A549 (cell line): ENCODE results near the gene WDR49. TPM values are rescaled to one million over a fixed set of nuclear protein-coding genes. Genes with fewer than 3 reads are reported as not detected.

ENCODE experiments used
- ATAC-seq, 2 experiments: fragments of 200-7000 bp in 1 of 2; fragments of >200 bp in 1 of 2; cut with Nextera tagmentation in 1 of 2; cut with Tn5 transposase in 1 of 2; 3 replicates each; pipeline versions ENCODE4 v1.8.0 to v1.9.1; 2018 to 2020; ENCODE audit warnings: mild to moderate bottlenecking in 1 of 2, moderate library complexity in 1 of 2
- CTCF ChIA-PET: fragments of 300-600 bp; sonication (Branson Sonifier 250); formaldehyde crosslinking; extraction: SDS; loops from one replicate; lab custom pipeline; 2021; ENCODE audit warnings: antibody characterized with exemption, inconsistent platforms; lab: Yijun Ruan, JAX
- POLR2A ChIA-PET: fragments of 350-600 bp; formaldehyde crosslinking; extraction: SDS; loops from one replicate; lab custom pipeline; 2021; ENCODE audit warnings: antibody characterized with exemption, inconsistent platforms; lab: Yijun Ruan, JAX
- DNase-seq, 2 experiments: peaks; one replicate each; pipeline versions ENCODE4 v3.0.0 to v3.0.0-alpha.2; 2011 to 2016; ENCODE audit warnings: low read depth in 1 of 2, low spot score in 1 of 2
- FAIRE-seq: peaks from 2 replicates; lab custom pipeline; 2011; peaks lifted over from hg19 to GRCh38; lab: Jason Lieb, UNC
- H3K27ac ChIP-seq, 2 experiments: fragments of >200 bp; sonication (Bioruptor Twin); formaldehyde crosslinking; 3 replicates each; pipeline ENCODE4 v1.5.1; 2016 to 2017
- H3K4me1 ChIP-seq: fragments of >200 bp; sonication (Bioruptor Twin); formaldehyde crosslinking; 3 replicates; pipeline ENCODE4 v1.6.1; 2016
- H3K4me2 ChIP-seq: fragments of >200 bp; sonication (Bioruptor Twin); formaldehyde crosslinking; 3 replicates; pipeline ENCODE4 v1.6.1; 2016
- H3K4me3 ChIP-seq: fragments of >200 bp; sonication (Bioruptor Twin); formaldehyde crosslinking; 3 replicates; pipeline ENCODE4 v1.5.1; 2016
- H3K9me3 ChIP-seq: fragments of >200 bp; sonication (Bioruptor Twin); formaldehyde crosslinking; 3 replicates; pipeline ENCODE4 v1.6.1; 2016
- CBX2 ChIP-seq: fragments of 200-600 bp; sonication (generic); IDR thresholded peaks from 2 replicates; pipeline ENCODE4 v1.6.1; 2016; ENCODE audit warnings: low read depth, mild to moderate bottlenecking, borderline replicate concordance
- CBX8 ChIP-seq: fragments of 200-600 bp; sonication (generic); IDR thresholded peaks from 2 replicates; pipeline ENCODE4 v1.6.1; 2016
- CEBPB ChIP-seq, 2 experiments: fragments of >200 bp in 1 of 2; sonication (Bioruptor Twin) in 1 of 2; formaldehyde crosslinking in 1 of 2; IDR thresholded peaks; 2 replicates each; pipeline ENCODE4 v1.6.1; 2012 to 2016
- GATA3 ChIP-seq: IDR thresholded peaks from 2 replicates; pipeline ENCODE4 v1.6.1; 2012; ENCODE audit warnings: borderline replicate concordance
- HOXB5 ChIP-seq: fragments of 250-450 bp; sonication (Bioruptor Pico); IDR thresholded peaks from 2 replicates; pipeline ENCODE4 v1.5.0; 2020; ENCODE audit warnings: mild to moderate bottlenecking, moderate library complexity
- JUN ChIP-seq, 2 experiments: fragments of >200 bp; sonication (Bioruptor Twin); formaldehyde crosslinking; IDR thresholded peaks; 2 replicates in 1 of 2; 3 replicates in 1 of 2; pipeline ENCODE4 v1.6.1; 2016 to 2017
- KDM1A ChIP-seq: fragments of 200-600 bp; sonication (generic); IDR thresholded peaks from 2 replicates; pipeline ENCODE4 v1.6.1; 2016; ENCODE audit warnings: low read depth, mild to moderate bottlenecking
- KDM5A ChIP-seq: fragments of 200-600 bp; sonication (generic); IDR thresholded peaks from 2 replicates; pipeline ENCODE4 v1.6.1; 2016; ENCODE audit warnings: antibody characterized with exemption, mild to moderate bottlenecking
- MAFK ChIP-seq: fragments of 450-650 bp; IDR thresholded peaks from 2 replicates; pipeline ENCODE4 v1.6.1; 2014; ENCODE audit not compliant: partially characterized antibody
- NFE2L2 ChIP-seq: fragments of 150-350 bp; conservative IDR thresholded peaks from 2 replicates; pipeline ENCODE4 v1.6.1; 2014; ENCODE audit warnings: low read length
- POLR2AphosphoS2 ChIP-seq: conservative IDR thresholded peaks from 2 replicates; pipeline ENCODE4 v1.6.1; 2012; ENCODE audit warnings: low read length, improper control_type of control experiment, inconsistent platforms
- RAD21 ChIP-seq, 2 experiments: fragments of >200 bp in 1 of 2; sonication (Bioruptor Twin) in 1 of 2; formaldehyde crosslinking in 1 of 2; IDR thresholded peaks in 1 of 2; conservative IDR thresholded peaks in 1 of 2; 2 replicates in 1 of 2; 3 replicates in 1 of 2; pipeline ENCODE4 v1.6.1; 2012 to 2018; ENCODE audit warnings: inconsistent platforms in 1 of 2
- RARB ChIP-seq: fragments of 250-450 bp; sonication (Bioruptor Pico); IDR thresholded peaks from 2 replicates; pipeline ENCODE4 v1.8.0; 2021; ENCODE audit warnings: mild to moderate bottlenecking, moderate library complexity
- RCOR1 ChIP-seq: fragments of 150-350 bp; IDR thresholded peaks from 2 replicates; pipeline ENCODE4 v1.6.1; 2014; ENCODE audit warnings: antibody characterized with exemption, low read length, low read depth
- REST ChIP-seq: fragments of 200-600 bp; sonication (generic); IDR thresholded peaks from 2 replicates; pipeline ENCODE4 v1.6.1; 2016; ENCODE audit warnings: antibody characterized with exemption, mild to moderate bottlenecking, moderate library complexity
- RNF2 ChIP-seq: fragments of 200-600 bp; sonication (generic); IDR thresholded peaks from 2 replicates; pipeline ENCODE4 v1.6.1; 2016; ENCODE audit warnings: low read depth, mild to moderate bottlenecking, antibody characterized with exemption, moderate library complexity, borderline replicate concordance
- SREBF2 ChIP-seq: fragments of 450-650 bp; IDR thresholded peaks from 2 replicates; pipeline ENCODE4 v1.6.1; 2014; ENCODE audit warnings: mild to moderate bottlenecking, moderate library complexity
- TFCP2L1 ChIP-seq: fragments of 250-450 bp; sonication (Bioruptor Pico); IDR thresholded peaks from 2 replicates; pipeline ENCODE4 v1.5.0; 2021; ENCODE audit warnings: mild to moderate bottlenecking
- ZC3H11A ChIP-seq: fragments of 450-650 bp; IDR thresholded peaks from 2 replicates; pipeline ENCODE4 v1.6.1; 2014; ENCODE audit warnings: antibody characterized with exemption, mild to moderate bottlenecking
- ZSCAN20 ChIP-seq: fragments of 250-450 bp; sonication (Bioruptor Pico); IDR thresholded peaks from 2 replicates; pipeline ENCODE4 v1.8.0; 2022; ENCODE audit warnings: mild to moderate bottlenecking, moderate library complexity
- WGBS: methylation state at CpG from one replicate; pipeline ENCODE4 v1.1.6; 2017; ENCODE audit errors: missing lambda C conversion rate; 5-methylcytosine and 5-hydroxymethylcytosine counted together
- polyA plus RNA-seq, 4 experiments: library from polyadenylated mRNA; depleted of rRNA in 3 of 4; stranded (reverse); fragments of >200 nt; fragmentation: RNase III in 1 of 4; extraction: RNeasy Plus Mini Kit Qiagen cat#74134 plus additional on column Dnase treatment in 1 of 4; gene quantifications; 2 replicates in 3 of 4; 3 replicates in 1 of 4; pipeline ENCODE4 v1.2.3, GENCODE V29; 2011 to 2017
- TF ChIP-seq, protein P1 (sequence below): fragments of 250-450 bp; sonication (Bioruptor Pico); IDR thresholded peaks from 2 replicates; pipeline ENCODE4 v1.5.0; 2020; ENCODE audit warnings: low read depth, mild to moderate bottlenecking, moderate library complexity
- TF ChIP-seq, protein P2 (sequence below): IDR thresholded peaks from 2 replicates; pipeline ENCODE4 v1.6.1; 2012
- TF ChIP-seq, protein P3 (sequence below): IDR thresholded peaks from 2 replicates; pipeline ENCODE4 v1.6.1; 2012
- TF ChIP-seq, protein P4 (sequence below): fragments of >200 bp; sonication (Bioruptor Twin); formaldehyde crosslinking; IDR thresholded peaks from 3 replicates; pipeline ENCODE4 v1.6.1; 2016

Gene WDR49
- polyA plus RNA-seq, 2 of the 4 experiments (the other 2 are of a cell fraction) = not detected

- DNase-seq = no peak
- no peak overlapping the region for H3K4me2 ChIP-seq
- 32% methylated on average over 2 of the region's 2 CpGs for WGBS
- CTCF ChIA-PET = no interaction called here
- no peak overlapping the region for H3K4me3 ChIP-seq
- no peak for TF ChIP-seq RNF2
- no peak for TF ChIP-seq ZC3H11A
- TF ChIP-seq POLR2AphosphoS2 = no peak
- no peak for TF ChIP-seq RARB
- TF ChIP-seq, protein P1, sequence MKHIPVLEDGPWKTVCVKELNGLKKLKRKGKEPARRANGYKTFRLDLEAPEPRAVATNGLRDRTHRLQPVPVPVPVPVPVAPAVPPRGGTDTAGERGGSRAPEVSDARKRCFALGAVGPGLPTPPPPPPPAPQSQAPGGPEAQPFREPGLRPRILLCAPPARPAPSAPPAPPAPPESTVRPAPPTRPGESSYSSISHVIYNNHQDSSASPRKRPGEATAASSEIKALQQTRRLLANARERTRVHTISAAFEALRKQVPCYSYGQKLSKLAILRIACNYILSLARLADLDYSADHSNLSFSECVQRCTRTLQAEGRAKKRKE (CRISPR knock-in tag) = no peak
- TF ChIP-seq GATA3 = no peak
- no peak for TF ChIP-seq REST
- TF ChIP-seq KDM5A = no peak
- TF ChIP-seq RAD21 (conservative IDR thresholded peaks at IDR 0.05 in 1 of 2, IDR thresholded peaks at IDR 0.05 in 1 of 2) = no peak
- TF ChIP-seq HOXB5 (CRISPR knock-in tag) = no peak
- no peak for TF ChIP-seq NFE2L2
- no peak for TF ChIP-seq CBX2
- FAIRE-seq = no peak
- no peak for ATAC-seq
- no peak overlapping the region for H3K27ac ChIP-seq
- H3K9me3 ChIP-seq = no peaks in the 10 kb centered on the region
- POLR2A ChIA-PET = no interaction called here
- H3K4me1 ChIP-seq = no peaks in the 10 kb centered on the region
These were observed 212.5 kb downstream of the WDR49 start for GRCh38 chr3:167441256-167441655.

DNA sequence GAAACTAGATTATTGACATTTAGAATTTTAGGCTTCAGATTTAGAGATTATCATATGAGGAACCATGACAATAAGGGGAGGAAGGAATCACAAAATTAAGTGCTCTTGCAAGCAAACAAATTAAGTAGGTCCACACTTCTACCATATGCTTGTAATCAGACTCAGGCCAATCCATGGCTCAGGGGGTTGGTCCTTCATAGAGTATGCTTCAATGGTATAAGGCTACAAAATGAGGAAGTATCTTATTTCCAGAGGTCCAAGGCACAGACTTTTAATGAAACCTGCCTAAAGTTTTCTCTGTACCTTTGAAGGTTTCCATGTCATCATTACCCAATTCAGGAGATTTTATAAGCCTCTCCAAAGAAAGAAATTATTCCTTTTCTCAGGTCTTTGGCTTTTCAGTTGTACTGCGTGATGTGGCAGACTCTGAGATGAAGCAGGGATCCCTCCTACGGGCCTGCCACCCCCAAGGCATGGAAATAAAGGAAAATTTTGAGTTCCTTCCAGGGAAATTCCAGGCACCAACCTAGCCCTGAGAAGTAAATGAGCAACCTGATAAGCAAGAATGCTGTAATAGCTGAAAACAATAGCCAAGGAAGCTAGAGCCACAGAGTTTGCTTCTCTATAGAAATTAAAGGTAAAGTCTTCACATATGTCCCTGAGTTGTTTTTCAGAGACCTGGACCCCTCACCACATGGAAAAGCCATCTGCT is 216.2 kb downstream of the WDR49 start:
- TF ChIP-seq TFCP2L1 (CRISPR knock-in tag) = no peak
- TF ChIP-seq KDM1A = no peak
- no peak for TF ChIP-seq POLR2AphosphoS2
- TF ChIP-seq CEBPB (IDR thresholded peaks at IDR 0.05) = no peak
- no peak for TF ChIP-seq KDM5A
- no peak for TF ChIP-seq SREBF2
- no peak for TF ChIP-seq HOXB5 (CRISPR knock-in tag)
- no peak for TF ChIP-seq ZSCAN20
- TF ChIP-seq, protein P2, sequence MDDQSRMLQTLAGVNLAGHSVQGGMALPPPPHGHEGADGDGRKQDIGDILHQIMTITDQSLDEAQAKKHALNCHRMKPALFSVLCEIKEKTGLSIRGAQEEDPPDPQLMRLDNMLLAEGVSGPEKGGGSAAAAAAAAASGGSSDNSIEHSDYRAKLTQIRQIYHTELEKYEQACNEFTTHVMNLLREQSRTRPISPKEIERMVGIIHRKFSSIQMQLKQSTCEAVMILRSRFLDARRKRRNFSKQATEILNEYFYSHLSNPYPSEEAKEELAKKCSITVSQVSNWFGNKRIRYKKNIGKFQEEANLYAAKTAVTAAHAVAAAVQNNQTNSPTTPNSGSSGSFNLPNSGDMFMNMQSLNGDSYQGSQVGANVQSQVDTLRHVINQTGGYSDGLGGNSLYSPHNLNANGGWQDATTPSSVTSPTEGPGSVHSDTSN = no peak
- TF ChIP-seq JUN (IDR thresholded peaks at IDR 0.05) = no peak
- TF ChIP-seq MAFK = no peak
- TF ChIP-seq, protein P3, sequence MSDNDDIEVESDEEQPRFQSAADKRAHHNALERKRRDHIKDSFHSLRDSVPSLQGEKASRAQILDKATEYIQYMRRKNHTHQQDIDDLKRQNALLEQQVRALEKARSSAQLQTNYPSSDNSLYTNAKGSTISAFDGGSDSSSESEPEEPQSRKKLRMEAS = no peak
- TF ChIP-seq GATA3 = no peak
- no peak for TF ChIP-seq RCOR1
- TF ChIP-seq, protein P4, sequence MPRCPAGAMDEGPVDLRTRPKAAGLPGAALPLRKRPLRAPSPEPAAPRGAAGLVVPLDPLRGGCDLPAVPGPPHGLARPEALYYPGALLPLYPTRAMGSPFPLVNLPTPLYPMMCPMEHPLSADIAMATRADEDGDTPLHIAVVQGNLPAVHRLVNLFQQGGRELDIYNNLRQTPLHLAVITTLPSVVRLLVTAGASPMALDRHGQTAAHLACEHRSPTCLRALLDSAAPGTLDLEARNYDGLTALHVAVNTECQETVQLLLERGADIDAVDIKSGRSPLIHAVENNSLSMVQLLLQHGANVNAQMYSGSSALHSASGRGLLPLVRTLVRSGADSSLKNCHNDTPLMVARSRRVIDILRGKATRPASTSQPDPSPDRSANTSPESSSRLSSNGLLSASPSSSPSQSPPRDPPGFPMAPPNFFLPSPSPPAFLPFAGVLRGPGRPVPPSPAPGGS = no peak
- no peak for TF ChIP-seq CBX2
- no peak for TF ChIP-seq CBX8
- Histone ChIP-seq H3K9me3 (no peaks in the 10 kb centered on the region), H3K4me1 (no peaks in the 10 kb centered on the region), H3K27ac (no peak overlapping the region), H3K4me3 (no peak overlapping the region), H3K4me2 (no peak overlapping the region)
- no peak for ATAC-seq
- ChIA-PET POLR2A (no interaction called here), CTCF (no interaction called here)
- 30% methylated on average over 2 of the region's 2 CpGs for WGBS
- DNase-seq = no peak
- FAIRE-seq = no peak
